HUDEP-2 (cell line): Measurements from ENCODE around the gene HGD.

Experiments used
- DNase-seq, 76 experiments: peaks; one replicate each; lab custom pipeline; 2025; ENCODE audit not compliant: unreplicated experiment in 76 of 76; lab: John Stamatoyannopoulos, UW

HGD gene, protein sequence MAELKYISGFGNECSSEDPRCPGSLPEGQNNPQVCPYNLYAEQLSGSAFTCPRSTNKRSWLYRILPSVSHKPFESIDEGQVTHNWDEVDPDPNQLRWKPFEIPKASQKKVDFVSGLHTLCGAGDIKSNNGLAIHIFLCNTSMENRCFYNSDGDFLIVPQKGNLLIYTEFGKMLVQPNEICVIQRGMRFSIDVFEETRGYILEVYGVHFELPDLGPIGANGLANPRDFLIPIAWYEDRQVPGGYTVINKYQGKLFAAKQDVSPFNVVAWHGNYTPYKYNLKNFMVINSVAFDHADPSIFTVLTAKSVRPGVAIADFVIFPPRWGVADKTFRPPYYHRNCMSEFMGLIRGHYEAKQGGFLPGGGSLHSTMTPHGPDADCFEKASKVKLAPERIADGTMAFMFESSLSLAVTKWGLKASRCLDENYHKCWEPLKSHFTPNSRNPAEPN

GRCh38 chr3:120682095-120682681 is at the start of gene HGD:
HGD (minus strand) TSS chr3:120682239; CDS start chr3:120682111, 128 bp downstream.
- DNase-seq = no peak

- no peak for DNase-seq
Measured at GRCh38 chr3:120730576-120731542, 48.8 kb upstream of the HGD start.

DNA sequence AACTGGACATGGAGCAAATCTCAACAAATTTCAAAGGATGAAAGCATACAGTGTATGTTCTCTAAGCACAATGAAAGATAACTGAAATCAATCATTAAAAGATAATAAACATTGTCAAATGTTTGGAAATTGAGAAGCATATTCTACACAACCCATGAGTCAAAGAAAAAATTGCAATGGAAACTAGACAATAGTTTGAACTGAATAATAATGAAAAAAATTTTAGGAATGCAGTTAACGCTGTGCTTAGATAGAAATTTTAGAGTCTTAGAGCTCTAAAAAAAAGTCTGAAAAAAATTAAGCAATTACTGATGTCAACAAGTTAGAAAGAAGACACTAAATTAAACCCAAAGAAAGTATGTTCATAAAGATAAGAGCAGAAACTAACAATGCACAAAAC is 44.8 kb upstream of the HGD start:
- no peak for DNase-seq

- DNase-seq = peak in 21 of 76 experiments; percentile 3 to 50 (median 30)
Measured at GRCh38 chr3:120719167-120719834, 37.3 kb upstream of the HGD start.

DNA sequence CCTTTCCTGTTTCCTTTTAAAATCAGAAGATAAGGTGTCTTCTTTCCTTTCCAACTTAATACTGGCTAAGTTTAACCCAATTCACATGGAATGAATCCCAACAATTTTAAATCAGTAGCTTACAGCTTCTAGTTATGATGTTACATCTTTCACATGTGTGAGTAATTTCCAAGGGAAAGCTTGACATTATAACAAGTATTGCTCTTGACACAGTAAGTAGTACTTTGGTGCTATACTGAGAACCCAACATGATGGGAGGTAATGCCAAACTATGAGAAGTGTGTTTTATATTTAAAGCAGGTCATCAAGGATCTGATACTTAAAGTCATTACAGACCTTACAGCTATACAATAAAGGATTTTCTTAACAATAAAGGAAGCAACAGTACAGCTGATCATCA is 31.2 kb upstream of the HGD start:
- DNase-seq = no peak

GRCh38 chr3:120710369-120710768 is 28.3 kb upstream of the HGD start:
- no peak for DNase-seq

DNA sequence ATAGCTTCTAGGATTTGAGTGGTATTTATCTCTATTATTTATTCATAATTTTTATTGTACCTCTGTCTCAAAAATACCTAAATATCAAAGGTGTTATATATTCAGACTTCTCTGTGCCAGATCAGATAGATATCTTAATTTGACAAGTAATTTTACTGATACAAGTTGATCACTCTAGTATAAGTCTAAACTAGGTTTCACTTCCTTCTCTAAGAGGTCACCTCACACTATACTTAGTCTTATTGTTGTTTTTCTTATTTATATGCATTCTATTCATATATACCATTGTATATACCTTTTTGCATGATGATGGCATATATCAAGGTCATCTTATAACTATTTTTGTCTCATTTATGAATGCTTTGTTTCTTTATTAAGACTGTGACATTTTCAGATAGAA is 26.4 kb upstream of the HGD start:
- no peak for DNase-seq

- no peak for DNase-seq
Measured at GRCh38 chr3:120706950-120707349, 24.9 kb upstream of the HGD start.

- no peak for DNase-seq
Measured at GRCh38 chr3:120705884-120706582, 24.0 kb upstream of the HGD start.

DNA sequence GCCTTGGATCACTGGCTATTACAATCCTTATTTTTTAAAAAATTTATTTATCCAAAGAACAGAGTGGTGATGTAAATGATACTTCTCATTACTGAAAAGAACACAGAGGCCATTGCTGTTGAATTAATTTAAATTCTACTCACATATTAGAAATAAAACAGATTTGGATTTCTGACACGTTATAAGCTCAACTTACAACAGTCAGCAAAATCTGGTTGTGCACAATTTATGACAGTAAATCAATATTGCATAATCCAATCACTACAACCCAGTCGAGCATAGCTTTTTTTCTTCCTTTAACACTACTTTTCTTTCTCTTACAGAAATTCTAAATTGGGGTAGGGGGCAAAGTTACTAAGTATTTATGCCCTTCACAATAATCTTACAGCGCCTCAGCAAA is 17.3 kb upstream of the HGD start:
- DNase-seq = no peak

DNA sequence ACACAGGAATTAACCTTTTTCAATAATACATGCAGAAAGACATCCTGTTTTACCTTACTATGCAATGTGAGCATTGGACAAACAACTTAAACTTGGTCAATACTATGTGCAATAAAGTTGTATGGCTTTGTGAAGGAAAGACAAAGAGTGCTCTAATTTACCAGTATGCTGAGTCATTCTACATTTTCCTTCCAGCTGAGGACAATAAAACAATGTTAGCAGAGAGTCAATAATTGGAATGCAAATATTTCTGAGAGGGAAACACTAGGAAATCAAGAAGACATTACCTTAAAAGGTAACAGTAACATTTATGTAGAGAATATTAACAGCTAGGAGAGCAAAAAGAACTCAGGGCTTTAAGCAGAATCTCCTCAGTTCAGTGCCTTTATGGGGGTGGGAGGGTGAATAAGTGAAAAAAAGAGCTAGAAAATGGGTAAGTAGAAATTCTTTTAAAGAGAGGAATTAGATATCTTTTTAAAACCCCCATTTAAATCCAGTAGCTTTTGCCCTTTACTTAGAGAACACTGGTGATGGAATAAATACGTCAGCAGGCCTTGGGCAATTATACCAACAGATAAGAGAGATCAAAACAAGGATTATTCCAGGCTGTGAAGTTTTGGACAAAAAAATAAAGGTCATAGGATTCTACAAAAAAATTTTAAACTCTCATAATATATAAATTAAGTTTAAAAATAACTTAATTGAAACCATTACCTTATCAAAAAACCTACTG is 11.6 kb upstream of the HGD start:
- DNase-seq = no peak

GRCh38 chr3:120689395-120689794 is 7.4 kb upstream of the HGD start:
- DNase-seq = no peak

- DNase-seq = no peak
Measured at GRCh38 chr3:120688121-120688520, 6.1 kb upstream of the HGD start.

DNA sequence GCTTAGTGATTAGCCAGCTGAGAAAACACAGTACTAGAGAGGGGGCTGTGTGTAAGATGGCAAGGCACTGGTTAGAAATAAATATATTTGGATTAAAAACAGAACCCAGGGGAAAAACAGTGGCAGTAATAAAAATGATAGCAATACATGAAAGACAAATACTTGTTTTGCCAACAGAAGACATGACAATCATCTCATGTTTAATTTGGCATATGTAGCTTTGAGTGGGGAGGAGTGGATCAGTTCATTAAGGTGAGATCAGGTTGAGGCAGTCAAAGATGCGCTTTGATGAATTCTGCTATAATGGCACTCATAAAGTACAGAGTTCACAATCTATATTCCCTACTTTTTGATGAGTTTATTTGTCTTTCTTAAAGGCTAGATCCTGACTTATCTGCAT is 3.4 kb upstream of the HGD start:
- no peak for DNase-seq

- DNase-seq = no peak
Measured at GRCh38 chr3:120684896-120685295, 2.9 kb upstream of the HGD start.

- no peak for DNase-seq
Measured at GRCh38 chr3:120683671-120684301, 1.7 kb upstream of the HGD start.

DNA sequence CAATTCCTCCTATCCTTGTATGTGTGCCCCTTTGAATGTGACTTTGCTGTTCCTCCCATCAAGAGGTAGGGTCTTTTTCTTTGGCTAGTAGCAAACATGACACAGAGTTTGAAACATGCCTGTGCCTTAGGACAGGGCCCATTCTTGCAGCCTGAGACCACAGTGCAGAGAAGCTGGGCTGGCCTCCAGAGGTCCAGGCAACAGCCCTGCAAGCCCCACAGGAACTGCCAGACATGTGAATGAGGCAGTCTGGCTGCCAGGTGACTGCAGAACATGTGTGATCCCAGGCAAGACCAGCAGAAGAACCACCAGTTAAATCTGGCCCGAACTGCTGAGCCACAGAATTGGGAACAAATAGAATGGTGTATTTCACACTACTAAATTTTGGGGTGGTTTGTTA is 1.2 kb upstream of the HGD start:
- DNase-seq = no peak

DNA sequence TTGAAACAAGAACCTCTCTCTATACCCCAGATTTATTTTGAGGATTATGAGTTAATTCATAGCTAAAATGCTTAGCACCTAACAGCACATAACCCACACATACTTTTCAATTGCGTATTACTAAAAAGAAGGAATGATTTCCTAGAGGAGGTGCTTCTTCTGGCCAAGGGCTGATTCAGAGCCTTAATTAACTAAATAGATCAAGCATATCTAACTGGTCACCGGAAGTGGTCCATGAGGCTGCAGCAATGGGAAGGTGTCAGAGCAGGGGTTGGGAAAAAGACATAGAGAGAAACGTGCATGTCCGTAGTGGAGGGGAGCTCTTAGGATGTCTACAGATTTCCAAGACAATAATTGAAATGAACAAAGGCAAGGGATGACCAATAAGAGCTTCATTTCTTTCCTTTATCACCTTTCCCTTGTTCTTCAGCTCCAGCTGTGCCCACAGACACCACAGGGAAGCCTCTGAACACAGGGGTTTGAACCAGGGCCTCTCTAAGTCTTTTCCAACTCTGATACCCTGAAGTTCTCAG is 467 bp downstream of the HGD start:
- no peak for DNase-seq

GRCh38 chr3:120681018-120681417 is 1.0 kb downstream of the HGD start:
- DNase-seq = no peak
